EH (cell line): Measurements from ENCODE around the gene AGMO.
"Not testable (repeated sequence)": the region's sequence is repeated elsewhere in the genome, so short reads cannot be mapped to it uniquely, and the experiment has no call there.

Experiments used
- DNase-seq: peaks from one replicate; pipeline ENCODE4 v3.0.0-alpha.2; 2015; ENCODE audit warnings: low read depth

Gene AGMO

DNA sequence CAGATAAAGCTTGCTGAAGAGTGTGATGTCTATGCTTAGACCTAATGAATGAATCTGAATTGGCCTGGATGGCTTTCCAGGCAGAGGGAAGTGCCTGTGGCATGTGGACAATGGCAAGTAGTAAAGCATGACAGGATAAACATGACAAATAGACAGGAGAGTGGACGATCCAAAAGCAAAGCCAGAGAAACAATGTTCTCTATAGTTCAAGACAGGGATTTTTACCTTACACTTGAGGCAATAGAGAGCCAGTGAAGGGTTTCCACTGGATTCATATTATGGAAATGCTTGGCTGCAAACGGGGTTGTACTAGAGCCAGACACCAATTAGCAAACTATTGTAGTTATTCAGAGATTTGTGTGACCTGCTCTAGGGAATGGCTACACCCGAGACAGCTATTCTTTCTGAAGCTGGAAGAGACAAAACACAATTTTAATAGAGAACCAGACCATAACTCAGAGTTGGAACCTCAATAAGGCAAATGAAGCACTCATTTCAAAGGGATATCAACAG, 2.3 kb downstream of the AGMO start:
- DNase-seq, result no peak

DNA sequence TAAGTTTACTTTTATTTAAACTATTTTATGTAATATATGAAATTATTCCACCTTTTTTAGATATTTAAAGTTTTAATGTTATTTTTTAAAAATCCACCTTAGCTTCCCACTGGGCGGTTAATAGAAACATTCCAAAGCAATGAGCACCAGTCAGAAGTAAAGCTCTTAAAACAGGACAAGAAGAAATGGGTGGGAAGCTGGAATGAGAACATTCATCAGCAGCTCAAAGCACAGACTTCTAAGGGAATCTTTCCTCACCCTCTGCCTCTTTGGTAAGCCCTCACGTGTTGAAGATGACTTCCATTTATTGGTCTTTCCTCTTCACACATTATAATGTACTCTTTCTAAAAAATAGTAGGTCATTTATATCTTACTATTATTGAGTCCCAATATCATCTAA, 3.1 kb downstream of the AGMO start:
- peak; percentile 63 for DNase-seq

DNA sequence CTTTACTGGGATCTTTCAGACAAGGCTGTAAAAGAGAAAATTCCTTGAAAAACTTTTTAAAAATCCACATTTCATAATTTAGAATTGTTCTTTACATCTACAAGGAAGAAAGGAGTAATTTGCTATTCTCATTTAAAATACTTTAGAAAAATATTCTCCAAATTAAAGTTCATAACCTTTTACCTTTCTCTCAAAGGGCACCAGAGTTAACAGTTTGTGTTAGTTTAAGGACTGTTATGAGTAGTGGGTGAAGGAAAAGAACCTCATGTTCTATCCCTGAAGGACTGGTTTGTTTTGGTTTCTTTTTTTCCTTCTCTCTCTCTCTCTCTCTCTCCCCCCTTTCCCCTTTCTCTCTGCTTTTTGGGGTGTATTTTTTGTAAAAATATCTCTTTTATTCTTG, 4.1 kb downstream of the AGMO start:
- DNase-seq, result no peak

DNA sequence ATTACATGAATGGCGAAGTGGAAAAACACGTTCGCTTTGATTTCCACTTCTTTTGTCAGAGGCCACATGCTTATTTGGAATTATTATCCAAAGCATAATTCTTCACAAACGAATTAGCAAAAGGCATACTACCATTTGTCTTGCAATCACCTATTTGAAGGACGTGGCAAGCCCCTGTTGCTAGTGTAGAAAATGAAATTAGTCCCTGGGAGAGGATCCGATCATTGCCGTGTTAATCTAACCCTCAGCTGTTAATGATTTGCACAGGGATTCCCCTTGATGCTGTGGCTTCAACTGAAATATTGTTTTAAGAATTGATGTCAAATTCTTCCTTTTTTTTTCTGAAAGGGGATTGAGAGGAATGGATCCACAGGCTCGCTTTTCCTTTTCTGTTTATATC, 4.6 kb downstream of the AGMO start:
- DNase-seq, result no peak

DNA sequence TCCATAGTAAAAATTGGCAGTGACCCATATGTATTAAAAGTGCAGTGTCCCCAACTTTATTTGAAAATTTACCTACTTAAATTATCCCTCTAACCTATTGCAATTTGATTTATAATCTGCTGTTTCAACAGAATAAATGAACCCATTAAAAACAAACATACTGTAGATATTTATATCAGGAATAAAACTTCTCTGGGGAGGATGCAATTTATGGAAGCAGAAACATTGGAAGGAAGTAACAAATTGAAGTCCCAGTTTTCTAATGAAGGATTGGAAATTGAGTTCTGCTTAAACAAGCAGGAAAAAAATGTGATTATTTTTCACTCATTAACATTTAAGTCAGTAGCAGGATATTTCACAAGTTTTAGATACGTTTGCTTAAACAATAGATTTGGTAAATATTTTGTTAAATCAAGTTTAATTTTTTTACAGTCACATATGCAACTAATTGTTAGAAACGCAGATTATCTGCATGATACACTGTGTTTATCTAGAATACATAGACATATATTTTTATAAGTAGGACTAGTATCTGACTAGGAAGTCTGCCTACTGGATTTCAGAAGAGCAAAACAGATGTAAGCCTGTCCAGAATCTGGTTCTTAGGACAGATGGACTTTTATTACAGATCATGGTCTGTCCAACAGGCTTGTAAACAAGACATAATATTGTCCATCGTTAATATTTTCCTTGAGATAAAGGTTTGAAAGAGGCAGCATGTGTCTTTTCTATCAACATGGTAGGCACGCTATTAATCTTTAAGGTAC, 5.3 kb downstream of the AGMO start:
- DNase-seq, result no peak

DNA sequence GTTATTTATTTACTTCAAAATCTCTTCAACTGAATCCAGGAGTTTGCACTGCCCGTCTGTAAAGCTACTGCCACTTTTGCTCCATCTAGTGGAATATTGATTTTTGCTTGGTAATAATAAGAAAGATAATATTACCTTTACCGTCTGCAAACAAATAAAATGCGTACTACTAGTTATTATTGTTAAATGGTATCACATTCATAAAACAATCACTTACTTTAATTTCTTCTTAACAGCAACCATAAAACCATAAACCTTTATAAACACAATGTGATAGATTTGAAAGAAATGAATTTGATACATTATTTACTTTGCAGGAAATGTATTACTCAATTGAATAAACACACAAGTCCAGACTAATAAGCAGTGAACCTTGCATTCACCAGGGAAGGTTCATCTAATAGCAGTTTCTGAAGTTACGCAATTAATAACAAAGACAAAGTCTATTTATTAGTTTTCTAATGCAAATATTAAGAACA, 6.4 kb downstream of the AGMO start:
- DNase-seq, result peak; percentile 22

DNA sequence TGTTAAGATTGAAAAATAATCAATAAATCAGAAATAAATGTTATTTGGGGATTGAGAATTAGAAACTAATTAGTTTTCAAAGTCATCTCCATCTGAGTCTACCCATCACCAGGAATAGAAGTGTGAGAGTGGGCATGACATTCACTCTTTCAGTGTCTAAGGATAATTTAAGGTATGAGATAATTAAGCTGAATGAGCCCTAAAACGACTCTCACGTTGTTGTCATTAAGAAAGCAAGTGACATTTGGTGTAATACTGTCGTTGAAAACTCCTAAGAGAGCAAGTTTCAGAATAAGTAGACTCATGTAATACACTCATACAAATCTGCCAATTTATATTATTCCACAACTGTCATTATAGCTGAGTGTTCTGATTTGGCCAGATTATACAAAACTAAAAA, 7.1 kb downstream of the AGMO start:
- DNase-seq, result no peak

DNA sequence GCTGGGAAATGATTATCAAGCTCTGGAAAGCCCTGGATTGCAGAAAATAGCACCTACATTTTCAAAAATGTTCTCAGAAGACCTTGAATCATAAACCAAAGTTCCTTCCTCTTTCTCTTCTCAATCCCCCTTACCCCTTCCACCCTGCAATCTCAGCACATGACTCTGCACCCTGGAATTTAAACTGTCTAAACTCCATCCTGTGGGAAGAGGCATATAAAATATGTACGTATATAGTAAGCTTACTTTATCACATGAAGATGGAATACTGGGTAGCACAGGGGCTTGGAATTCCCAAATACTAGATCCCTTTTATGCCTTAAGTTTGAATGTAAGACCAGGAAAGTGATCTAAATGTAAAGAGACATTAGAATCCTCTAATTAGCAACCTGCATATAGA, 7.7 kb downstream of the AGMO start:
- DNase-seq, result peak; percentile 70

DNA sequence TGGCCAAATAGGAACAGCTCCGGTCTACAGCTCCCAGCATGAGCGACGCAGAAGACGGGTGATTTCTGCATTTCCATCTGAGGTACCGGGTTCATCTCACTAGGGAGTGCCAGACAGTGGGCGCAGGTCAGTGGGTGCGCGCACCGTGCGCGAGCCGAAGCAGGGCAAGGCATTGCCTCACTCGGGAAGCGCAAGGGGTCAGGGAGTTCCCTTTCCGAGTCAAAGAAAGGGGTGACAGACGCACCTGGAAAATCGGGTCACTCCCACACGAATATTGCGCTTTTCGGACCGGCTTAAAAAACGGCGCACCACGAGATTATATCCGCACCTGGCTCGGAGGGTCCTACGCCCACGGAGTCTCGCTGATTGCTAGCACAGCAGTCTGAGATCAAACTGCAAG, 14.5 kb downstream of the AGMO start:
- DNase-seq, result not testable (repeated sequence)

DNA sequence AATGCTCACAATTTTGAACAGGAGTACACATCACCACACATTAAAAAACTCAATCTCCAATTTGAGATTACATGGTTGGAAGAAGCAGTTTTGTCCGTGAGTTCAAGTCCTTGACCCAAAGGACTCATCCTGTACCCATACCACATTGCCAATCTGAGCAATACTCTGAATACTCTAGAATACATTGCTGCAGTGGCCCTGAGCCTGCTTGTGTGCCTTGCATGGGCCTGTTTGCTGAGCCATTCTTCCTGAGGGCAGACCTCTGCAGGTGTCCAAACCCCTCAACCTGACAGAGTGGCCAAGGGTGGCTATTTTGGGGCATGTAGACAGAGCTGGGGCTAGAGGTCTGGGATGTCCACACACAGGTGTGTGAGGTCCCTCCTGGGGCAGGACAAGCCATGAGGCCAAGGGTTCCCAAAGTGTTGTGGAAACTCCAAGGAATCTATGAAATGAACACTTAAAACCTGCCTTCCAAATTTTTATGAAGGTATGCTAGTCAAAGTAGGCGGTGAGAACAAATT, 15.5 kb downstream of the AGMO start:
- no peak for DNase-seq

DNA sequence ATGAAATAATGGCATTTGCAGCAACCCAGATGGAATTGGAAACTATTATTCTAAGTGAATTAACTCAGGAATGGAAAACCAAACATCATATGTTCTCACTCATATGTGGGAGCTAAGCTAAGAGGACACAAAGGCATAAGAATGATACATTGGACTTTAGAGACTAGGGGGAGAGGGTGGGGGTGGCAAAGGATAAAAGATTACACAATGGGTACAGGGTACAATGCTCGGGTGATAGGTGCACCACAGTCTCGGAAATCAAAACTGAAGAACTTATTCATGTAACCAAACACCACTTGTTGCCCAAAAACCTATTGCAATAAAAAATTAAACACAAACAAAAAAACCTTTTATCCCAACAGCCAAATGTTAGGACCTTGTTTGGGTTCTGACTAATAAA, 17.8 kb downstream of the AGMO start:
- DNase-seq, result no peak

DNA sequence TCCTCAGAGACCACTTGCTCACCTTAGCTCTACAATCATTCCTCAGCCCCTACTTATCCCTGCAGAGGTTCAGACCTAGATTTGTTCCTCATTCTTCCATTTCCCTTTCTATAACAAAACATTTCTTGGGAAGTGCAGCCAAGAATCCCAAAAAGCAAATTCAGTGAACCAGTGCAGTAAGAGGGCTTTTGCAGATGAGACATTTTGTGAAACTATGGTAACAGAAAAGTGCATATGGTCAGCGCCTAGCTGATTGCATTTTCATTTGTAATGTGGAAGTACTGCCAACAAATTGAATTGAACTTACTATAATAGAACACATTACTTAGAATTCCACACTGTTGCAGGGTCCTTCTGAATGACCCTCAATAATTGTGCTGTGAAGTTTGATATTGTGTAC, 18.6 kb downstream of the AGMO start:
- DNase-seq, result no peak

DNA sequence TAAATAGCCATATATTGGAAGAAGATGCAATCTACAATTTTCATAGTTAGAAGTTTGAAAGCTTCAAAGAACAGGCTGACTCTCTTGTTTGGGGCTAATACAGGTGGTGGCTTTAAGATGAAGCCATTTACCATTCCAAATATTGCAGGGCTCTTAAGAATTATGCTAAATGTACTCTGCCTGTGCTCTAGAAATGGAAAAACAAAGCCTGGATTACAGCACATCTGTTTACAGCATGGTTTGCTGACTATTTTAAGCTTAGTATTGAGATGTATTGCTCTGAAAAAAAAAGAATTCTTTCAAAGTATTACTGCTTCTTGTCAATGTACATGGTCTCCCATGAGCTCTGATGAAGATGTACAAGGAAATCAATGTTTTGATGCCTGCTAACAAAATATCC, 34.2 kb downstream of the AGMO start:
- DNase-seq, result no peak

DNA sequence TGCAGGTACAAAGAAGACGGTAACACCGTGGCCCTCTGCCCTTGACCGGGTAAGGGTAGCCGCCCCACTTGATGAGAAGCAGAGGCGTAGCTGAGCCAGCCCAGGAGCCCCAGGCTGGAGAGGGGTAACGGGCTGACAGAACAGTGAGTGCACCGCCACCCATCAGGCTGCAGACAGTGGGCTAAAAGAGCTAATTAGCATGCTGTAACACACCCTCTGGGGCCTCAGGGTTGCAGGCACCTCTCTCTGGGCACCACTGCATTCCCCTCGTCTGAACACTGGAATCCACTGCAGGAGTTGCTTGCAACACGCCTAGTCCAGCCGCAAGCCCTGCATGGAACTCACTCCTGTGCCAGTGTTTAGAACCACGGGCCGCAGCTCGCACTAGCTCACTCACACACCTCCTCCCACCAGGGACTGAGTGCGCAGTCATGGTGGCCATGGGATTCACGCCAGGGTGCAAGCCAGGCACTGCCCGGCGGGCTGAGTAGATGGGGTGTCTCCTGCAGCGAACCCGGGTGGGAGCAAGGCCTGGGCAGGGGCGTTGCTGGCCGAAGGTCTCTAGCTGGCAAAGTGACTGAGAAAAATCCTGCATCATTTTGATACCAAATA, 36.1 kb downstream of the AGMO start:
- DNase-seq, result no peak

DNA sequence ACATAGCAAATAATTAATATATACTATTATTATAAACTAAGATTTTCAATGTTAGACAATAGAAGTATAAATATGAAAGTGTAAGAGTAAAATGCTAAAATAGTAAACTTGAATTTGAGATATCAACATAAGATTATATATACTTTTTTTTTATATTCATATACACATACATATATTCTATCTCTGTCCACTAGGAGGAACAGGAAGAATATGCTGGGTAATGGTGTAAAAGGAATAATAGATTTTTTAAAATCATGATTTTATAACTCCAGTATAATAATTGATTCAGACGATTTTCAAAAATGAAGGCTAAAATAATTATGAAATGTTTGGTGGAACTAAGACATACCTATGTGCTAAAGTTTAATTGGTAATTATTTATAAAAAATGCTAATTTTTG, 37.7 kb downstream of the AGMO start:
- DNase-seq, result no peak

DNA sequence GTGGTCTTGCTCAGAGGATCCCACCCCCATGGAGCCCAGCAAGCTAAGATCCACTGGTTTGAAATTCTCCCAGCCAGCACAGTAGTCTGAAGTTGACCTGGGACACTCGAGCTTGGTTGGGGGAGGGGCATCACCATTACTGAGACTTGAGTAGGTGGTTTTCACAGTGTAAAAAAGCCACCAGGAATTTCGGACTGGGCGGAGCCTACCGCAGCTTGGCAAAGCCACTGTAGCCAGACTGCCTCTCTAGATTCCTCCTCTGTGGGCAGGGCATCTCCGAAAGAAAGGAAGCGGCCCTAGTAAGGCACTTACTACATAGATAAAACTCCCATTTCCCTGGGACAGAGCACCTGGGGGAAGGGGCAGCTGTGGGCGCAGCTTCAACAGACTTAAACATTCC, 44.0 kb downstream of the AGMO start:
- DNase-seq, result not testable (repeated sequence)

DNA sequence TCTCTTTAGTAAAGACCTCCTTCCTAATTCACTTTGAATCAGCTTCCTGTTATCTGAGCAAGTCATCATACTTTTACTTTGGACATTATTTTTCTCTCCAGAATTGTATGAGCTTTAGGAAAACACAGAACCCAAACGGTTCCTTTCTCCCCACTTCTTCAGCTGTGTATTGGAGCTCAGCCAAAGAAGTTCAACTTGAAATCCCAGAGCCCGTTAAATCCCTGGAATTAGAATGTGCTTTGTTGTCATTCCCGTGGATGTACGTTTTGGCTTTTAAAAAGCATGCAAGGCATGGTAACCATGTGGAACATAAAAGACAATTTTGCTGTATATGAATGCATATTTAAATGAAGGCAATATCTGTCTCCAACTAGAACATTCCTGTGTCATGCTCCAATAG, 46.6 kb downstream of the AGMO start:
- DNase-seq, result peak; percentile 46

DNA sequence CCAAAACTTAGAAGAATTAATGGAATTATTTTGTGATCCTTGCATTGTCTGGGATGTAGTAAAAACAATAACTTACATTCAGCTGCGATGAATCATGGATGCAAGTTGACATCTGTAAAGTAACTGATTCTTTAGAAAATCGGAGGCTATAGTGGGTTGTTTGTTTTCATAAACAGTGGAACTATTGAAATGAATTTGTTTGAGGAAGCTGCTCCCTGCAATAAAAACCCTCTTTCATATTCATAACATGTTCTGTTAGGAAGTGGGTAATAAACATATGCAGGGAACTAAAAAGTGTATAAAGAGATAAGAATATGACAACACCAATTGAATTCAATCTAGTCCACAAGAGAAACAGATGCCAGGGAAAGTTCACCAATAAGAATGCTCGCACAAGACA, 53.6 kb downstream of the AGMO start:
- DNase-seq, result peak; percentile 58

DNA sequence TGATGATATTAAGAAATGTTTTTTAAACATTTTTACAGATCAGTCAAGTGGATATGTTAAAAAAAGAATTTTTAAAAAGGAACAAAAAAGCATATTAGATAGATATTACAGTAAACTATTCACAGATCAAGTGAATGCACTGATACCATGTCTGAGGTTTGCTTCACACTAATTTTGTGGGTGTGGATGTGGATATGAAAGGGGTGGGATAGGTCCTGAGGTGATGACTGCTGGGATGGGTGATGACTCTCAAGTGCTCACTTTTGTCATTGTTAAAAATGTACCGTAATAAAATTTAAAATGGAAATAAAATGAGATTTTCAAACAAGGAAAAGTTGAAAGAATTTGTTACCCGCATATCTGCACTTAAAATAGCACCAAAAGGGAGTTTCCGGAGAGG, 54.1 kb downstream of the AGMO start:
- DNase-seq, result no peak

DNA sequence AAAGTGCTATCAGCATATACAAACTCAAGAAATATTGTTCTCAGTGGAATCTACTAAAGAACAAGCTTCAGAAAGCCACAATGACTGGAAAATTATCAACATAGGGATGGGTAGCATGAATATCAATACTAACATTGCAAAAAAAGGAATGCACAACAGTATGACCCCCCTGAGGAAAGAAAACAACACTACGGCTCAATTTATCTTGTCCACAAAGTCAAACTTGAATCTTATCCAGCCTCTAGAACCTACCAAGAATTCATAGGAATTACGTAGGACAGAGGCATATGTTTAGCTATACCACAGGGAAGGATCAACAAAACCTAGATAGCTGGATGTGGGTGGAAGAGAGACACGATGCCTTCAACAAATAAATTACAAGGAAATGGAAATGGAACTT, 54.6 kb downstream of the AGMO start:
- no peak for DNase-seq

DNA sequence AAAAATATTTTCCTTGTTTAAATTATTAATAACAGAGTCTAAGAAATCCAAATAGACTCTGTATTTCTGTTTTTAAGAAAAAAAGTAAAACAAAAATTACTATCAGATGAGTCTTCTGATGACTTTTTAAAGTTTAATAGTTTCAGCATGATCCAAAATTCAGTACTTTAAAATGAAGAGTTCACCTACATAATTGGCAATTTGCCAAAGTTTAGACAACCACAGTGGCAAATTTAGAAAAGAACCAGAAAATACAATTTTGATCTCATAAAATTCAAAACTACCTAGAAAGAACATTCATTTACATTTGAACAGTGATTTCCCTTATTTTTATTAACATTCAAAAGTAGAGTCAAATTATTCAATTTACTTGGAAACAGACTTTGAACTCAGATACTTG, 56.1 kb downstream of the AGMO start:
- no peak for DNase-seq

DNA sequence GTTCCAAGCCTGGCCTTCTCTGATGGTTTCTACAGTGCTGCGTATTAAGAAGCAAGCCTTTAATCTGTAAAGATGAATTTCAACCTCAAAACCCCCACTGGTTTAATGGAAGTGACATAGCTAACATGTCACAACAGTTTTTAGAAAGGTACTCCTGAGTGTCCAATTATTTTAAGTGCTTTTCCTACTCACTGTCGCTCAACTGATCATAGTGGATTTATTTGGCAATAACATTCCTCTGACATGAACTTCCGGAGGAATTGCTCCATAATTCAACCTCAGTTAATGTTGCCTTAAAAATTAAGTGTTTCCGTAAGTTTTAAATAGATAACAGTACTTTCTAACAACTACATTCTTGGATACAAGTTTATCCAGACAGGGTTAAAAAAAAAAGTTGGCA, 57.5 kb downstream of the AGMO start:
- DNase-seq, result no peak

DNA sequence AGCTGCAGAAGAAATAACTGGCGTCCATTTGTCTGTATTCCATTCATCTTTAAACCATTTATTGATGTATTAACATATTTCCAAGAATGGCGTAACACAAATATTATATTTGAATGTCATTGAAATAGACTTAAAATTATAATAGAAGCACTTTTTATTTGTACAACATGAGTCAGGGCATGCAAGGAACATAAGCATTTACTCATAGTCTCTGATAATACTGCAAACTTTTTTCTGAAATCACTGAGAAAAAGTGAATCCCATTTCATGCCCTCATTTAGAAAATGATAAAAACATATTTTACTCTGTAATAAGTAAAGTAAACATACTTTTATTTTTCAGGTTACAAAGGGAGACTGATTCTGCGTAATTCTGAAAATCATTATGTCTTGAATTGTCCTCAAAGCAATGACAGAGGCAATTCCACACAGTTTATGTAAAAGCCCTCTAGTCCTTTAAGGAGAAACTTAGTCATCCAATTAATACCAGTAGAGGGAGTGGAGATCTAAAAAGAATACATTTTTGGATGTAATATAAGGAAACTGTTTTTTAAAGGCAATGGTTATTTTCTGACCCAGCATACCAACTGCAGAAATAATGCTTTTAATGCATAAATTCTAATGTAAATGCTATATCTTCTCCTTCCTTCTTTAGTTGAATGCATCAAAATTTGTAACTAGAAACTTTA, 58.1 kb downstream of the AGMO start:
- peak; percentile 26 for DNase-seq
